ENCODE results near the gene EIF4B.

DNA sequence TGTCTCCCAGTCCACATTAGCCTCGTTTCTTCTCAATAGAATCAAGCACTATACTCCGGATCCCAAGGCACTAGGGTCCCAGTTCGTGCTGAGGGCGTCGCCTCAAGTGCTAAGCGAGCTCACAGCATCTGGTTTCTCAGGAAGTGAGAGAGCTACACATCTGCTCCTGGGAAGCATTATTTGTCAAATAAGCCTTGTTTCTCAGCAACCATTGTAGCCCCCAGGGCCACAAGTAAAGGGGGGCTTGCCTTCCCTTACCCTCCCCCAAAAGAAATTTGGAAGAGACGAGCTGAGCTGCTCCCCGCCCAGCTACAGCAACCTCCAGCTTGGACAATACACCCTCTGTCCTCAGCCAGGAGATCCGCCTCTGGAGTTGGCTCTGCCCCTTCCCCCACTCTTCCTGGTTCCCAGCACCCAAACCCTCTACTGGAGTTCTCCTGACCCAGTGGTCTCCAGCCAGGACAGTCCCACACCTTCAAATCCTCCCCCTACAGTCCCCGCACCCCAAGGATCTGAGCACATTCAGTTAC, 37.9 kb downstream of the EIF4B start:
- TF ChIP-seq ZFP3 (CRISPR knock-in tag; IDR thresholded peaks at IDR 0.05), result no peak
- TF ChIP-seq TCF4 (CRISPR knock-in tag; IDR thresholded peaks at IDR 0.05; ENCODE audit: borderline replicate concordance), result no peak

Data from SK-N-SH treated with all-trans-retinoic acid at 6 μM for 48 hours (cell line).